Activated effector memory CD4-positive, alpha-beta T cell treated with anti-CD3 and anti-CD28 coated beads, Interleukin-2, amount 50 U/mL, for 16 hours (primary cell): ENCODE data around the gene GCSH.

ENCODE experiments used
- DNase-seq: peaks from one replicate; pipeline ENCODE4 v3.0.0-alpha.2; 2020

Gene GCSH

DNA sequence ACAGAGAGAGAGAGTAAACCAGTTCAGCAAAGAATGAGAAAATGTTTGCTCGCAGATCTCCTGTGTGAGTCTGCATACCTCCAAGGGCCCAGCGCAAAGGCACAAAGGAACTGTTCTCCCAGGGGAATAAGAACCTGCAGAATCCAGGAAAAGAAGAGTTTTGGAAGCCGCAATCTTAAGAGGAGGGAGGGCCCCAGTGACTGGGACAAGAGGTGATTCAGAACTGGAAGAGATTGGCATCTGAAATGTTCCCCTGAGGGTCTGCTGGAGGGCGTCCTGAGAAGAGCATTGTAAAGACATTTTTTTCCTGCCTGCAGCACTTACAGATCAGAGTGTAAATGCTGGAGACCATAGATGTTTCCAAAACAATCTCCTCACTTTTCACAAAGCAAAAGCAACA lies 54.5 kb downstream of the GCSH start:
- no peak for DNase-seq

DNA sequence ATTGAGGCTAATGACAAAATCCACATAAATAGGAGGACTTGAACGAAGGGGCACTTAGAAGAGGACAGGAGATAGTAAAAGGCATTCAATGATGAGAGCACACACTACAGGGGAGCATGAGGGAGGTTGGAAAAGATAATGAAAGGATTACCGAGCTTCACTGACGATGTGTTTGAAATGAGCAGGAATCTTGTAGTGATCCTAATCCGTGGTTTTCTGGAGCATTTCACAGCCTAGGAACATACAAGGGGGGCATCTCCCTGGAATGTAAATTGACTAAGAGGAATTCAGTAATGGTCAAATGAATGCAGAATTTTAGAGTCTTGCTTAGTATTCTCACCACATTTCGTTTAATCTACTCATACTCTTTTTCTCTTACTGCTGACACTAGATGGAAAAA lies 55.4 kb downstream of the GCSH start:
- DNase-seq = no peak

DNA sequence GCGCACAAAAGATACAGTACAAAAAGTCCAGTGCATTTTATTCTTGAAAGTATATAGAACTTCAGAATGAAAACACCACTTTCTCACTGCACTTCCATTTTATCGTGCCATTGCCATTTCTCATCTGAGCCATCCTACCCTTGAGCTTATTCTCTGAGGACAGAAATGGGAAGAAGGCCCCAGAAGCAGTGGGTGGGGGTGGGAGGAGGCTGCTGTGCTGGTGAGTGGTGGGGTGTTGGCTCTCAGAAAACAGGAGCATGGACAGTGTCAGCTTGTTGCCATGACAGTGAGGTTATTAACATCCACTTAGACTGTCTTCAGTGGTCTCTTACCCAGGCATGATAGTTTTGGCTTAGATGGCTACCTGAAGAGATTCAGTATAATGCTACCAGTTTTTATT lies 56.1 kb downstream of the GCSH start:
- DNase-seq = no peak

DNA sequence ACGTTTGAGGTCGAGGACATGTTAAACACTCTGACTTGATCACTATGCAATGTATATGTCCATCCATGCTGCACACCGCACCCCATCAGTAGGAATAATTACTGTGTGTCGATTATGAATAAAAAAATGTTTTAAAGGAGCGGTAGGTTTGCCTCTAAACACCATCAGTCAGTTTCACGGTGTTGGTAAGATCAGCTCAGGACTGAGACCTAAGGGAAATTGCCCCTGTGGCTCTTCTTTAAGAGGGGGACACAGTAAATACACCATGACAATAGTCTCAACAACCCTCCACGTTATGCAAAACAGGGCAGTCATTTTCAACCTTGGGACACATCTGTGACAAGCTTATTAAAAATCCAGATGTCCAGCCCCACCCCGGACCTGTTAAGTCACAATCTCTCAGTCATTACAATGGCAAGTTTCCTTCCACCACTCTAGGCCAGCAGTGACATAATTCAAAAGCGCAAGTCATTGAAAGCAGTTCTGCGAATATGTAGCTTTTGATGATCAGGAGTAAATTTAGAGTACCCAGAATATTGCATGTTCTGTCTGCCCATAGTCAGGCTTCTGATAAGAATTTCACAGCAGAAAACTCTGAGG lies 59.3 kb downstream of the GCSH start:
- DNase-seq = no peak

DNA sequence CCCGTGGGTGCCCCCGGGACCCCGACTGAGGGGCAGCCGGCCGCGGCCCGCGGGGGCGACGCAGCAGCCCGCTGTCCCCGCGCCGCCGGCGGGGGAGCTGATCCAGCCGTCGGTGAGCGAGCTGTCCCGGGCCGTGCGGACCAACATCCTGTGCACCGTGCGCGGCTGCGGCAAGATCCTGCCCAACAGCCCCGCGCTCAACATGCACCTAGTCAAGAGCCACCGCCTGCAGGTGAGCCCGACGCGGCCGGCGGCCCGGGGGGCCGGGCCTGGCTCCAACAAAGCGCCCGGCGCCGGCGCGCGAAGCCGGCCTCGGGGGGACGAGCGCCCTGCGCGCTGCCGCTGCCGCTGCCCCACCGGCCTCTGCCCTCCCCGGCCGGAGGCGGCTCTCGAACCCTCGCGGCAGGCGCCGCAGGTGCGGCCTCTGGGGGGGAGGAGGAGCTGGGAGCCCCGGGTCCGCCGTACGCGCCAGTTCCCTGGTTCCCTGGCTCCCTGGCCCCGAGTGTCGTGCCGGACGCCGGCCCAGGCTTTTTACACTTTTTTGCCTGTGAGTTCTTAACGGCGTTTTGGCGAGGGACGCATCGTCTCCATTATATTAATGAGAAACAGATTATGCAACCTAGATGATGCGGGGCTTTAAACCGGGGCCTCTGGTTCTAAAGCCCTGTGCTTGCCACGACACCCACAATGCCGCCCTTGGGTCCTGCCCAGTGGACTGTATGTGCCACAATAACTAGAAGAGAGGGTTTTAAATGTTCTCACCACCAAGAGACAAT lies 60.0 kb downstream of the GCSH start:
- DNase-seq = no peak

DNA sequence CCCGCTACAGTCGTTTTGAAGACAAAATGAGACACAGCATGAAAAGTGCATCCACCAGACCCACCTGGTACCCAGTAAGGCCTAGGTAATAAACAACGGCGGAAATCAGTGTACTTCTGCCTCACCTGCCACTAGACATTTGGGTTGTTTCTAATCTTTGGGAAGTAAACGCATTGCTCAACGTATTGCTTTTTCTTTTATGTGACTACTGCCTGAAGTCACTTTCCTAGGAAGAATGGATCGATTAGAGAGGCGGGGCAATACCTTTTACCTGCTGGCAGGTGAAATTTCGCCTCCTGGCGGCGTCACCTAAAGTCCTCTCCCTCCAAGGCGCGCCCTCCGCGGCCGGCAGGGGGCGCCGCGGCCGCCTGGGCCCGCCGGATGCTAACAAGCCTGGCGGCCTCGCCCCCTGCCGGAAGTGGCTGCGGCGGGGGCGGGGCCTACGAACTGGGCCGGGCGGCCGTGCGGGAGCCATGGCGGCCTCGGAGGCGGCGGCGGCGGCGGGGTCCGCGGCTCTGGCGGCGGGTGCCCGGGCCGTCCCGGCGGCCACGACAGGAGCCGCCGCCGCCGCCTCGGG lies 60.7 kb downstream of the GCSH start, which contains the start of gene ATMIN:
ATMIN (plus strand) TSS at position 445 of the 577 bp plus-strand sequence; CDS start at position 474, 29 bp downstream.
- DNase-seq = peak; percentile 96
